ENCODE results near the gene SOX9.

Gene SOX9

DNA sequence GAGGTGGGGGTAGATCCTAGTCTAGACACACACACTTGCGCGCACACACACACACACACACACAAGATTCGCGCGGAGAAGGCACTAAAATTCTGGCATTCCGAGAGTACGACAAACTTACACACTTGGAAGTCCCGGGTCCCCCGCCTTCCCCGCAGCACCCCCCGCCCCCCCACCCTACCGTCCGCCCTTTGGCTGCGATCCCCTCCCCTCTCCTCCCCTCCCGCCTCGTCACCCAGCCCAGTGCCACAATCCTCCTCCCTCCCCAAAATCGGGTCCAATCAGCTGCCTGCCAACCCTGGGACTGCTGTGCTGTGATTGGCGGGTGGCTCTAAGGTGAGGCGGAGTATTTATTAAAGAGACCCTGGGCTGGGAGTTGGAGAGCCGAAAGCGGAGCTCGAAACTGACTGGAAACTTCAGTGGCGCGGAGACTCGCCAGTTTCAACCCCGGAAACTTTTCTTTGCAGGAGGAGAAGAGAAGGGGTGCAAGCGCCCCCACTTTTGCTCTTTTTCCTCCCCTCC is at the start of gene SOX9:
TSS of gene SOX9 (plus strand) at position 379 of the 522 bp plus-strand sequence. CDS start 372 bp downstream, outside the sequence.
- no peak for DNase-seq

DNA sequence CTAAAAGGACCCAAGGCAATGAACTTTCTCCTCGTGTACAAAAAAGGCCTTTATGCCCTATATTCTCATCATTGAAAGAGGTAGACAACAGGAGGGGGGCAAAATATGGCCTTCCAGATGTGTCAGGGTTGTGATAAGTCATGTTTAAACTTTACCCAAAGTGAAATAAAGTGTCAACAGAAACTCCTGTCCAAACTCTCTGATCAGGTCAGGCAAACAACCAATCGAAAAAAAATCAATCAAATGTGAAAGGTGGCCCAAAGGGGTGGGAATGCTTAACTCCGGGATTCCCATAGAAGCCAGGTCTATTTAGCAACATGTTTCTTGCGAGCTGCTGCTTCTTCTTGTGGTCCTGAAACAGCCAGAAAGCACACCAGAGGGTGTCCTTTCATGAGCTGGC is 49.5 kb upstream of the SOX9 start:
- no peak for DNase-seq

DNA sequence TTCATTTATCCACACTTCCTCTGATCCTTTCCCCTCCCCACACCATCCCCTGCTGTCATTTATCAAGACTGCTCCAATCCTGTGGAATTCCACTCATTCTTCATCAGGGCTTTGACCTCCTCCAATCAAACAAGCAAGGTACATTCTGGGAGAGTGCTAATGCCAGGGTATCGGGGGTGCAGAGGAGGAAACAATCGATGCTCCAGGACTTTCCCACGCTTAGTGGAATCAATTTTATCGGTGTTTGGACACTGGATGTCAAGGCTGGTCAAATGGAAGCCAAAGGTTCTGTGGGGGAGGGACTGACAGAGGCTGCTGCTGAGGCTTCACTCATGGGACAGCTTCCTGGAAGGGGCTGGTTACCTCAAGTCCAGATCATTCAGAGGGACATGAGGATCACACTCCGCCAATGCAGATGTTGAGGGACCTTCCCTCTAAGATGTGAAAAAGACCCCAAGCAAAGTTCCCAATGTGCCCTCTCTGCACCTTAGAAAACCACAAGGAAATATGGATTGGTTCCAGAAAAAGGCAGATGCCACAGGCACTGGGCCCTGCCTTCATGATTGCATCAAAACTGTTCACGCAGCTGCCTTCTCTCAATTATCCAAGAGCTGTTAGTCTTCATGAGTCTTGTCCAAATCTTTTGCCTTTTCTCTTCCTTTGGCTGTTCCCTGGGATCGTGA is 44.7 kb upstream of the SOX9 start:
- no peak for DNase-seq

DNA sequence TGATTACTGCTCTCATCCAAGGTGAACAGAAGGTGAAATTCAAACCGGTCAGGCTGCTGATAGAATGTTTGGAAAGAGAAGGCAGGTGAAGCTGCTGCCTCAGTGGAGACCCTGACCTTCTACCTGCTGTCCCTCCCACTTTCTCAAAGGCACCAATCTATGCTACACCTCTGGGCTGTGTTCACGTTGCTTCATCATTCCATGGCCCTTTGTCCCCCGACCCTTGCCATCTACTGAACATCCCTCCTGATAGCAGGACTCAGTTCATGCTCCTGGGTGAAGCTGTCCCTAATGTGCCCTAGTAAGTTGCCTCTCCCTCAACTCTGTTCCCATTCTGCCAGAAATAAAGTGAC is 44.2 kb upstream of the SOX9 start:
- no peak for DNase-seq

DNA sequence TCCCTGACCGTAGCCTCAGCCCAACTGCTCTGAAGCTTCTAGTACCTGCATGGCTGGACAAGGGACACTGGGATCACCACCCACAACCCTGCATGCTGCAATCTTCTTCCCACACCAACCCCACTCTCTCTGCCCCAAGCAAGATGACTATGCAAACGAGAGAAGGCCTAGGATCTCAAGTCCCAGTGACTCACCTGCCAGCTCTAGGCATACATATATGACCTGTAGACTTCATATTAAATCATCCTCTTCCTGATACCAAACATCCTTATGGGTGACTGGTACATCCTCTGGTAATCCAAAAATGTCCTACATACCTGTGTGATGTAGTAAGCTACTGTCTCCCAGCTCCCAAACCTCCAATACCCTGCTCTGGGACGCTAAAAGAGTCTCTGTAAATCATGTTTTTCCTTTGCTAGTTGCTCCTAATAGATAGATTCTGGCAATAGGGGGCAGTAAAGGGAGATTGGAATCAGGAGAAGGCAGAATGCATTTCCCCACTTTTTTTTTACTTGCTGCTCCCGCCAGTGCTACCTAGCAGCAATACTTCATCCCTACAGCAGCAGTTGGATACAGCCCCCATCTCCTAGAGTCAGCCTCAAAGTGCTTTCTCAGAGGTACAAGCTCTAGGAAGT is 43.4 kb upstream of the SOX9 start:
- DNase-seq = no peak

DNA sequence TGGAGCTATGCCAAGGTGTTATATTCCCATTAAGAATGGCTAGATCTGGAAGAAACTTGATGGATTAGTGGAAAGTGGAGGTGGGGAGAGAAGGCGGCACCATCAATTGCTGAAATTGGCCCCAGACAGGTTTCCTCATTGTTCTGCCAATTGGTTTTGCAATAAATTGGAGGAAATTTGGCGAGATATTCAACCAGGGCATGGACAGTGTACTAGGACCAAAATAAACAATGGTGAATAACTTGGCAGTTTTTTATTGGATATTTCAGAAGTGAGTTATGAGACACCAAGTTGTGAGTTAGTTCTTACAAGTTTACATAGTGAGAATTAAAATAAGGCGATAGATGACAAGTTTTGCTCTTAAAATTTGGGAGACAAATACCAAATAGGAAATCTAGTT is 41.1 kb upstream of the SOX9 start:
- no peak for DNase-seq

DNA sequence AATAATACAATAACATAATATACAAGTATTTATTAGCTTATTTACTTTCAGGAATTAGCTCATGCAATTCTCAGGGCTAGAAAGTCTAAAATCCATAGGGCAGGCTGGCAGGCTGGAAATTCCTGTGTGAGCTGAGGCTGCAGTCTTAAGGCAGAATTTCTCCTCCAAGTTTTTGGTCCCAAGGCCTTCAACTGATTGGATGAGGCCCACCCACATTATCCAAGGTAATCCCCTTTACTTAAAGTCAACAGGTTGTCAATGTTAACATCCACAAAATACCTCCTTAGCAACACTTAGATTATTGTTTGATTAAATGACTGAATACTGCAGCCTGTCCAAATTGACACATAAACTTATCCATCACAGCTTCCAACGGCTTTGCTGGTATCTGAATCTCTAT is 32.9 kb upstream of the SOX9 start:
- DNase-seq = no peak

DNA sequence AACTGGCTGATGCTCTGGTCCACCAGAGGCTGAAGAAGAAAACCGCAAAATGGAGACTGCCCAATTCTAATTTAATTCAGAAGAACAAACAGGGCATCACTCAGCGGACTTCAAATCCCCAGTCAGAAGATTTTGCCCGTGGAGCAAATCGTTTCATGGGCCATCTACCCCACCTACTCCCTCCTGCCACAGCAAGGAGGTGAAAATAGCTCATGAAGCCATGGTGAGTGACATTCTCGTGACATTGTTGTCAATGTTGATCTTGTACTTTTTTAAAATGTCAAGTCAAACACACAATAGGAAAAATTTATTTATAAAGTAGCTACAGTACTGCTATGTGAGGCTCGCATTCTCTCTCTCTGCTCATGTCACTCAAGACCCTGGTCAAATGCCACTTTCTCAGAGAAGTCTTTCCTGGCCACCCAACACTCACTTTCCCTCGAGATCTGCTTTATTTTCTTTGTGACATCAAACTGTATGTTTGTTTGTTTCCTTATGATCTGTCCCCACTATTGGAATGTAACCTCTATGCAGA is 31.3 kb upstream of the SOX9 start:
- no peak for DNase-seq

DNA sequence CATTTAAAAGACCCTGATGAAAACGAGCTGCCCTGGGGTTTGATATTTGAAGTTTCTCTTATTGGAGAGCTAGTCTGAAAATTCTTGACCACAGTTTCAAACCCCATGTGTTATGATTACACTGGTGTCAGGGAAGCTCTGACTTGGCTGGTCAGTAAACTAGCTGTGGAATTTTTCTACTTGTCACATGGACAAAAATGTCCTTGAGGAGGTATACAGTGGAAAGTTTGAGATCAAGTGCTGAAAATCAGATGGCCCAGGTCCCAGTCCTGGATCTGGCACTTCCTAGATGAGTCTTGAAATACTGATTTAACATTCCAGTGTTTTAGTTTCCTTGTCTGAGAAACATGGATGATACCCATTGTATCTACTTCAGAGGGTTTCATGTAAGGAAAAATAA is 30.7 kb upstream of the SOX9 start:
- DNase-seq = no peak

DNA sequence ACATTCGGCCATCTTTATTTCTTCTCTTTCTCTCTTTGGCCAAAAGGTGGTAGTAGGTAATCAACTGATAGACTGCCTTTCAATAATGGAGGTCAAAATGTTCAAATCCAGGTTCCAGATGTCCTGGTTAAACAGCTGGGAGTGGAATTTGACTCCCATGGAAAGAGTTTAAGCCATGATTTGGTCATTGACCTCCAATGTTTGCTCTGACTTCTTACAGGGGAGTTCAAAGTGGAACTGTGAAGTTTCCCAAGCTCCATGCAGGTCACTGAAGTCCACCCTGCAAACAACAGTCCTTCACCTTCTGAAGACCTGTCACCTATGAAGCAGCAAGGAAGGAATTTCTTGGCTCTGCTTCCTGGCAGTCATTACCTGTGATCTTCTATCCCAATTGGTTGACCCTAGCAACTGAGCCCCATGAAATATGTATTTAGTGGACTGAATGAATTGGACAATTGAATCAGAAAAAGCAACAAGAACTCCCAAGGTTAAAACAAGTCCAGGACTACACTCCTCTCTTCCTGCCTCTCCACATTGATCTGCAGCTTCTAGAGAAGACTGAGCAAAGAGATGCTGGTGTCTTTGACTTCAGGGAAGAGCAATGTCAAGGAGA is 28.0 kb upstream of the SOX9 start:
- no peak for DNase-seq

DNA sequence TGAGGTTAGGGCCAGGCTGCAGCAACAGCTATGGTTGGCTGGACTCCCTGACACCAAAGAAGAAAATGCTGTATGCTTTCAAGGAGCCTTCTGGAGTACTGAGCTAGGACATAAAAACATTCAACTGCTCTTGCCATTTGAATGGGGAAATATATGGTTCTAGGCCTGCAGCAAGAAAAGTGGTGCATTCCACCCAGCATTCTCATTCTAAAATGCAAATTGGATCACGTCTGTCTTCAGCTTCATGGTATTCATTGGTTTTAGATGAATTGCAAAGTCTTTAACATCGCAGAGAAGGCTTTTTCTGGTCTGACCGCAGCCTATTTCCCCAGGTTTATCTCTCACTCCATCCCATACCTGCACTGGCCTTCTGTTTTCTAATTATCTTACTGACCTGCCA is 27.1 kb upstream of the SOX9 start:
- DNase-seq = no peak

DNA sequence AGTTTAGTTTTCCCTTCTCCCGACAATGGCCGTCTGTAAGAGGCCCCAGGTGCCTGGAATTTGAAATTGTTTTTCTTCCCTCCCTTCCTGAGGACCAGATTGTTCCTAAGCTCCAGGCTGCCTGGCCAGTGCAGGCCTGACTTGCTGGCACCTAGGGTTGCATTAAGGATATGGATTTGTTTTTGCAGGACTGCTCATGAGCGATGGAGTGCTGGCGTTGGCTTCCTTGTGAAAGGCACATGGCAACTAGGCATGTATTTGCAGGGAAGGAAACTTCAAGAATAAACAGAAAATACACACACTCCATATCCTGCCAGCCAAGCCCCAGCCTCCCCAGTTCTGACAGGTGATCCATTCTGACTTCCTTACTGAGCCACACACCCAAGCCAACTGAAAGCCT is 25.5 kb upstream of the SOX9 start:
- DNase-seq = no peak

DNA sequence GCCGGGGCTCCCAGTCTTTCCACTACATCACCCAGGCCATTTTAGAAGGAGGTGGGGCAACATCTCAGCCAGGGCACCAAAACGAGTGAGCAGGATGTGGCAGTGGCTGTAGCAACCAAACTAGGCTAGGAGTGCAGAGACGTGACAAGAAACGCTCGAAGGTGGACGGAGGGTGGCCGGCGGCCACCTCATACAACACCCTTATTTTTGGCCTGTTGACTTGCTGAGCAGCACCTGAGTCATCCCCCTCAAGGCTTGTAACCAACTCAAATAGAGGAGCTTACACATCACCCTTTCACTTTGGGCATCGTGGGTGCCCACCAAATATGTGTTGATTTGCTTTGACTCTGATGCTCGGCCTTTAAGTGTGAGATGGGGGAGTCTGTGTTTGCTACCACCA is 23.7 kb upstream of the SOX9 start:
- no peak for DNase-seq

DNA sequence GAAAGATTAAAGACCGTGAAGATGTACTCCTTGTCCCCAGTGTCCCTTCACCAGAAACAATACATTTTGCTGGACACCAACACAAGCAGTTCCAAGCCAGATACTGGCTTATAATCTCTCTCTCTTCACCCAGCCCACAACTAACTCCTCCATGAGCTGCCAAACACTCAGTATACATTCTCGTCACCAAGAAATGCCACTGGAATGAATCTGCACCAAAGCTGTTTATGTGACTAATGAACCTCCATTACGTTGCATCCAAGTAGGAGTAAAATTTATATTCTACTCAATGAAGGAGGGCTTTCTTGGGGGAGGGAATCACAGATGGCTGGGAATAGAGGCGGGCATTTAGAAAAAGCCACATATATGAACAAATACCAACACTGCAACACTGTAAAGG is 20.9 kb upstream of the SOX9 start:
- no peak for DNase-seq

DNA sequence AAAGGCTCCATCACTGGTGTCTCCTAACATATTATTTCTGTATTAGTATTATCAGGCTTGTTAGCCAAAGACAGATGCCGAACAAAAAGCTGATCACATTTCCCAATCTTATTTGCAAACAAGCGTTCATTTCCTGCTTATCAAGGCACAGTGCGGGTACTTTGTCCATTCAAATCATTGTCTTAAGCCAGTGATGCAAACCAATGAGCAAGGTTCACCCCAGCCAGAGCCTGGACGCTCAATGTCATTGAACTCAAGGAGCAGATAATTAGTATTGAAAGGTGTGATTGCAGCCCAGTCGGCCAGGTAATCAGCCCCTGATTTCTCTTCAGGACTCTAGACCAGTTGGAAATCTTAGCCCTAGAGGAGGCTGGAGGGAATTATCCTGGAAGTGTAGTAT is 20.4 kb upstream of the SOX9 start:
- no peak for DNase-seq

DNA sequence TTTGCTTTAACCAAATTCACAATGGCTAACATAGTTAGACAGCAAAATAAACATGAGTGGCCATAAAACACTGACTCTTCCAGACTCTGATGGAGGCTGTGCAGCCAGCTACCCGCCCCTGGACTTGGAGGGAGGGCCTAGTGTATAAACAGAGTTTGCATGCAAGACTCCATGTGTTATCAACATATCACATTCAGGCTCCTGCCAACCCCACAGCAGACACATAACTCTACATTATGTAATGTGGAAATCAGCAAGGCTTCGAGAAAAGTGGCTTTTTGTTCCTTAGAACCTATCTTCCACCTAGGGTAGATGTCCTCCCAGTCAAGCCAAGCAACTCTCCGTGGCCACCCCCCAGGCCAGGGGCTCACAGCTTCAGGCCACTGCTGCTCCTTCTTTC is 19.3 kb upstream of the SOX9 start:
- DNase-seq = no peak

DNA sequence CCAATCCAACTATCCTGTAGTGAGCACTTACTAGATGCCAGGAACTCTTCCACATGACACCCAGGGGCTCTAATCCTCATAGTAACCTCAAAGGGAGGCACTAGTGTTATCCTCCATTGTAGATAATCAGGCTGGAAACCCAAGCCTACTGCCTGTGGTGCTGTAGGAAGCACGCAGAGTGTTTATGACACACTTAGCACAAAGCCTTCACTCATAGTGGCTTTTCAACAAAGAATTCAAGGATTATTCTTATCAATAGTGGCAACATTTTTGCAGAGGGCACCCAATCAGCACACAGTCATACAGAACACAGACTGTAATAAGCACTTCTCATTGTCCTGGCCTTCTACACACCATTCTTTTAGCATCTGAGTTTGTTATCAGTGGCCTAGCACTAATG is 18.5 kb upstream of the SOX9 start:
- no peak for DNase-seq

DNA sequence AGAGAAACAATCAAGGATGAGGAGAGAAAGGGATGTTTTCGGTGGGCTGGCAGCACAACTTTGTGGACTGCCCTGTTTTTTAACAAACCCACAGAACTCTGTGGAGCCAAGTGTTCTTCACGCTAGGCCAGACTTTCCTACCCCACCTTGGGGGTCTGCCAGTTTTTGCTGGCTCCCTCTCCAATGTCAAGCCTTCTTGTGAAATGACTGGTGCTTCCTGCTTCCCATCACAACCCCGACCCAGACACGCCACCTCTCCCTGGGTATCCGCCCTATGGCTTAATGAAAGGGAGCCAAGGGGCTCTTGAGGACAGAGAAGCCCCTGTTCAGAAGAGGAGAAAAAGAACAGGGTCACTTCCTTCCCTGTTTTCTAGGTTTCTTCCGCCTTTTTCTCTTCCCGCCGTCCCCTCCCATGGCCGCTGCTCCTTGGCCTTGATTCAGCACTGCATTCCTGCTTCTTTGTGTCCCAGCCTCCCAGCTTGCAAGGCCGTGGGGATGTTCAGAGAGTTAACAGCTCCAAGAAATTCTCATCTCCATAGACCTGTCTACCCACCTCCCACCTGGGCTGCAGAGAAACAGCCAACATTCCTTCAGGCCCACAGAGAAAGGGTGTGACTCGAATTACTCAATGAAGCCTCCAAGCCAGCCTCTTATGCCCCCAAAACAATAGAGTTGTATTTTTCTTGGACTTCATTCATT is 16.5 kb upstream of the SOX9 start:
- no peak for DNase-seq

DNA sequence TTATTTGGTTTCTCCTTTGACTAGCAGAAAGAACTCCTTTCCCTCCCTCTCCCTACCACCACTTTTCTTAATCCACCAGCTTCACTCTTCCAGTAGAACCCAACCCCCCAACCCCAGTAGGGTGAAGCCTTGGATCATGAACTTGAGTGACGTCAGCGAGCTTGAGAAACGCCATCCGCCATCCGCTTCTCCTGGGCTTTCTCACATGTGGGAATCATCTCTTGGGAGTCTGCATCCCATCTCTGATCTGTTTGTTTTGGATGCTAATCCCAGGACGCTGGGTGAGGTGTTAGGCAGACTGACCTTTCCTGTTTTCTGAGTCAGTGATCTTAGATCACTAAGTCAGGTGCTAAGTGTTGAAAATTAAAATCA is 16.0 kb upstream of the SOX9 start:
- no peak for DNase-seq

DNA sequence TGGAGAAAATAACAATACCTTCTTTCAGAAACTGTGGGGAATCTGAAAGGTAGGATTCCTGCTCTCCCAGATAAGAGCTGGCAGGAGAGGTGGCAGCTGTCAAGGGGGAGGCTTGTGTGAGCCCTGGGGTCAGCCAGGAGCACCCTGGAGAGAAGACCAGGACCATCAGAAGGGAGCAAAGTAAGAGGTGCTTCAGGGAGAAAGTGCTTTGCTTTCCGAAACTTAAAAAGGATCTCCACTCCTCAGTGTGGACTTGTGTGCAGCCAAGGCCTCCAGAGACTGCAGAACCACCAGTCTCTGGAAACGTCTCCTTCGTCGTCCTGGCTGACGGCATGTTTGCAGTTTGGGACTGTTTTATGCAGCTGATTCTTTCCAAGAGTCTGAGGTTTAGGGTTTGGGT is 13.7 kb upstream of the SOX9 start:
- no peak for DNase-seq

DNA sequence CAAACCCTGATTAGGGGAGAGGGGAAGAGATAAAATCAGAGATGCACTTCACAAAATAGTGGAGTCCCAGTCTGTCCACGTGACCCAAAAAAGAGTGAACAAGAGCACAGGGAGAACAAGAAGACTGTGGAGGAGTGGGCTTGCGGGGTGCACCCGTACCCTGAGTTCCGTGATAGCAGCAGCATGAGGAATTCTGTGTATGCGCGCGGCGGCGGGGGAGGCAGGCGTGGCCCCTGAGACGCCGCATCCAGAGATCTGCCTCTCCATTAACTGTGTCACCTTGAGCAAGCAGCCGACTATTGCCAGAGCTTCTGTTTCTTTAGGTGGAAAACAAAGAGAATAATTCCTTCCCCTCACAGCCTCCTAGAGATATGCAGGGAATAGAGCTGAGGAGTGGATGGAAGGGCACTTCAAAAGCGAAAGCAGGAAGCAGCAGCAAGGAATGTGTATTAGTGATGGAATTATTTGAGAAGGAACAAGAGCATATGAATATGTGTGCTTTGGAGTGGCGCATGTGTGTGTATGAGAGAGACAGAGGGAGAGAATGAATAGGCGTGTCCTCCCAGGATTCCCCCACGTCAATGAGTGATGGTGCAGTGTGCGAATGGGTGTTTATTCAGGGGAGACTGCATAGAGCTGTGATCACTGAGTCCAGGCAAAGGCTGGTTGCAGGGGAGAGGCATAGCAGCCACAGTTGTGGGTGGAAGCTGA is 10.4 kb upstream of the SOX9 start:
- DNase-seq = no peak

DNA sequence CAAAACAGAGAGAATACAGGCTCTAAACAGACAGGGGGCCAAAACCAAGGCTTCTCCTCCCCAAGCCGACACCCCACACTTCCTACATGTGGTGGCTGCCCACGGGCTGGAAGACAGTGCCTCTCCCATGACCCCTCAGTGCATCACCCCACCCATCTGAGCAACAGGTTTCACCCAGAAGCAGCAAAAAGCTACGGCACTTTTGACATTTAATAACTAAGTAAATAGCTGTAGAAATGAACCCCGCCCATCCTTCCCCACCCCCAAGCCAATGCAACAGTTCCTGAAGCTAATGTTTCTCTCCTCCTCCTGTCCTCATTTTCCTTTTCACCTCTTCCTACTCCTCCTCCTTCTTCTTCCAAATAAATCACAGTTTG is 9.9 kb upstream of the SOX9 start:
- no peak for DNase-seq

DNA sequence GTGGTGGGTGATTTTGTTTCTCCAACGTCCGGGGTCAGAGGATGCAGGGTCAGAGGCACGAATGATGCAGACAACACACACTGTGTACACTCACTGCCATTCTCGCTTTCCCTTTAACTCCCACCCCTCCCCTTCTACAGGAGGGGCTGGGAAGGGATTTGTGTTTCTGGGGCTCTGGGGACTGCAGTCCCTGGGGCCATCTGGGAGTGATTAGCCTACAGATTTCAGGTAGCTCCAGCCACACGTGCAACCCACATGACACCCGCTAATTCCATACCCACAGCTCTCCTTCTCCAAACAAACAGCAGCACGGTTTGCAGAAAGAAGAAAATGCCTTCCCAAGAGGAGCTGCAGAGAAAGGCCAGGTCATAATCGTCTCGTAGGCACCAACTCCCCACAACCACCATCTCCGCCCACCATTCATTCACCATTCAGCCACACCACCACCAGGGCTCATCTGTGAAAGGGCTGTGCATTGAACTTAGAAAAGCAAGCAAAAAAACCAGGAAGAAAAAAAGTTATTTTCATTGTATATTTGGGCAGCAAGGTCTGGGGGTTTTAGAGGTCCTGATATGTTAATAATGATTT is 9.4 kb upstream of the SOX9 start:
- no peak for DNase-seq

Measured in hematopoietic multipotent progenitor cell treated with erythropoietin and hydrocortisone succinate and interleukin-3 and kit ligand, for 4 days (in vitro differentiated cells).